ENCODE measurements around the gene DIDO1.

GRCh38 chr20:62914436-62914835 is 11.9 kb downstream of the DIDO1 start:
- TF ChIP-seq CTCF (conservative IDR thresholded peaks at IDR 0.05 in 1 of 2, IDR thresholded peaks at IDR 0.05 in 1 of 2; ENCODE audit: extremely low read depth in 1 of 2, insufficient read depth in 1 of 2, low read depth in 1 of 2, low read length in 2 of 2) (no peak), EZH2 (IDR thresholded peaks at IDR 0.05; ENCODE audit: borderline replicate concordance, low read length) (no peak)

All from mammary epithelial cell (primary cell).